Measurements from ENCODE around the gene HERPUD1.
"Not testable (repeated sequence)": the region's sequence is repeated elsewhere in the genome, so short reads cannot be mapped to it uniquely, and the experiment has no call there.

Gene HERPUD1, protein sequence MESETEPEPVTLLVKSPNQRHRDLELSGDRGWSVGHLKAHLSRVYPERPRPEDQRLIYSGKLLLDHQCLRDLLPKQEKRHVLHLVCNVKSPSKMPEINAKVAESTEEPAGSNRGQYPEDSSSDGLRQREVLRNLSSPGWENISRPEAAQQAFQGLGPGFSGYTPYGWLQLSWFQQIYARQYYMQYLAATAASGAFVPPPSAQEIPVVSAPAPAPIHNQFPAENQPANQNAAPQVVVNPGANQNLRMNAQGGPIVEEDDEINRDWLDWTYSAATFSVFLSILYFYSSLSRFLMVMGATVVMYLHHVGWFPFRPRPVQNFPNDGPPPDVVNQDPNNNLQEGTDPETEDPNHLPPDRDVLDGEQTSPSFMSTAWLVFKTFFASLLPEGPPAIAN

DNA sequence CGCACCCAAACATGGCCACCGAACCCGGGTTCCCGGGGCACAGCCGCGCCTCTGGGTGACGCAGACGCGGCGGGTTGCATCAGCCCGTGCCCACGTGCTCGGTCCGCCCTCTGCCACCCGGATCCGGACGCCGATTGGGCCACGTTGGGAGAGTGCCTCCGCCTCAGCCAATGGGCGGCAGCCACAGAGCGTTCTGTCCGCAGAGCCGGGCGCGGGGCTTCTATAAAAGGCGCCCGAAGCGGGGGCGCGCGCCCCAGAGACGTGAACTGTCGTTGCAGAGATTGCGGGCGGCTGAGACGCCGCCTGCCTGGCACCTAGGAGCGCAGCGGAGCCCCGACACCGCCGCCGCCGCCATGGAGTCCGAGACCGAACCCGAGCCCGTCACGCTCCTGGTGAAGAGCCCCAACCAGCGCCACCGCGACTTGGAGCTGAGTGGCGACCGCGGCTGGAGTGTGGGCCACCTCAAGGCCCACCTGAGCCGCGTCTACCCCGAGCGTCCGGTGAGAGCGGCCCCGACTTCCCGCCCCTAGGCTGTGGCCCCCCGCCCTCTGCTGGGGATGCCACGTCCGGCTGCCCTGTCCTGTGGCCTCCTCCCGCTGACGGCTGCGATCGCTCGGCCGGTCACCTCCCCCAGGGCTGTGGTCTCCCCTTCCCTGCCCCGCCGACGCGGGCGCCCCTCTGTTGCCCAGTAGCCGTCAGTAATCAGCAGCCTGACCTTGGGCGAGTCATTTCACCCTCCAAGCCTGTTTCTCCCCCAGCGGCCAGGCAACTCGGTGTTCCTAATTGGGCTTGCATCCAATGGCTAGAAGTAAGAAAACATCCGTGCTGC is at the start of gene HERPUD1:
Gene HERPUD1 (plus strand): TSS at position 251 of the 829 bp plus-strand sequence. CDS start 103 bp downstream, at position 354.
- peak; percentile 94 to 99 (median 98) for DNase-seq (ENCODE audit: low read depth in 2 of 3, low spot score in 2 of 3)

DNA sequence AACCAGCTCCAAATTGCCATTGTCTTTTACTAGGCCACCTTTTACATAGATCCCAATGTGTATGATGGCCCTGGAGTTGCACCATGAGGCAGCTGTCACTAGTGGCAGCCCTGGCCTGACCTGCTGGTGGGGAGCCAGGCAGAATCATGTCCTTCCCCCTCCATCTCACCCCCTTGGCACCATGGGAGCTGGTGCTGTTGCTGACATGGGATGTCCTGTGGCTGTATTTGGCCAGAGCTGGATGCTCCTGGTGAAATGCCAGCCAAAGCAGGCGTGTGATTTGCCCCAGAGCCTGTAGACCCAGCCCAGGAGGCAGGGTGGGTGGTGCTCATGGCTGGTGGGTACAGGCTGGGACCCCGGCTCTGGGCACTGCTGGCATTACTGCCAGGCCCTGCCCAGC is 48.4 kb upstream of the HERPUD1 start:
- no peak for DNase-seq (ENCODE audit: low read depth in 2 of 3, low spot score in 2 of 3)

DNA sequence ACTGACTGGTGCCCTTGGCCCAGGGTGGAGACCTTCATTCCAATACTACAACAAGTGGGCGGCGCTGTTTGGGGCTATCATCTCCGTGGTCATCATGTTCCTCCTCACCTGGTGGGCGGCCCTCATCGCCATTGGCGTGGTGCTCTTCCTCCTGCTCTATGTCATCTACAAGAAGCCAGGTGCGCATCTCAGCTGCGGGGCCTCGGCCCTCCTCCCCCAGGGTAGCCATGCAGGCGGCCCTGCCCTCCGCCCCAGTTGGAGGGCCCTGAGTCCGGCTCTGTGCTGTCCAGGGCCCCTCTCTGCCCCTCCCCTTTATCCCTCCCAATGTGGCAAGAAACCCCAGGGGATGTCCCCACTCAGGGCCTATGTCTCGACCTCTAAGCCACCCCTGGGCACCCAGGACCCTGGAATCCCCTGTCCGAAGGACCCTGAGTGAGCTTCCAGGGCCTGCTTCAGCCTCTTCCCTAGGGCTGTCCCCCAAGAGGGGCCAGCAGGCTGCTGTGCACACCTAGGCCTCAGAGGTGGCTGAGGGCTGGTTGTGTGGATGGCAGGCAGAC is 47.8 kb upstream of the HERPUD1 start:
- no peak for DNase-seq (ENCODE audit: low read depth in 2 of 3, low spot score in 2 of 3)

DNA sequence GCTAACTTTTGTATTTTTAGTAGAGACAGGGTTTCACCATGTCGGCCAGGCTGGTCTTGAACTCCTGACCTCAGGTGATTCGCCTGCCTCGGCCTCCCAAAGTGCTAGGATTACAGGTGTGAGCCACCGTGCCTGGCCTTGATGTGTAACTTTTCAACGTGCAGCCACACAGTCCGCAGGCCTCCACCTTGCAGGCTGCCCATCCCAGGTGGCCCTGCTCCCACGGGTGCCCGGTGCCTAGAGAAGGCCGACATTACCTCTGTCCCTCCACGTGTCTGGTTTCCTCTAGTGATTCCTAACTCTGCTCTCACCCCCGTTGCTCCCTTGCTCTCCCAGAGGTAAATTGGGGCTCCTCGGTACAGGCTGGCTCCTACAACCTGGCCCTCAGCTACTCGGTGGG is 47.0 kb upstream of the HERPUD1 start:
- not testable (repeated sequence) for DNase-seq (ENCODE audit: low read depth in 2 of 3, low spot score in 2 of 3)

DNA sequence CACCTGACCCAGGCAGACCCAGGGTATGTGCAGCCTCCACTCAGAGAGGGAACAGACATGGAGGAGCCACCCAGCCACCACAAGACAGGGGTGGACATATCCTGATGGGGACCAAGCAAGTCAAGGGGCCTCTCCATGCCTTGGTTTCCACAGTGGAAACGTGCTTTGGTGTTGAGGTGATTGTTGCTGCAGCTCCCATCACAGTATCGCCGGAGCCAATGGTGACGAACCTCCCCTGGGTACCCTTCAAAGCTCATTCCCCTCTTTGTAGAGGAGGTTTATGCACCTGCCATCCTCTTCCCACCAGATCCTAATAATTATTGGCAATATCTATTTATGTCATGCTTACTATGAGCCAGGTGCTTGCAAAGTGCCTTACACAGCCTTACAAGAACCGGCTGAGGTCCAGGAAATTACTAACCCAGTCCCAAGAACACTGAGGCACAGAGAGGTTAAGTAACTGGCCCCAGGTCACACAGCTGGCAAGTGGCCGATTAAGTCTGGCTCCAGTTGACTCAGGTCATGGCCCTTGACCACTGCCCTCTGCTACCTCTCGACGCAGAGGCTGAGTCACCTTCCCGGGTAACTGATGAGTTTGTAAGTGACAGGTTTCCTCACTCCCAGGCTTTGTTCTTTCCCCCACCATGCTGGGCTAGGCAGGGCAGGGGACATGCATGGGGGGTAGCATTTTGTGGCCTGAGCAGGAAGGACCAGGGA is 46.3 kb upstream of the HERPUD1 start:
- DNase-seq (ENCODE audit: low read depth in 2 of 3, low spot score in 2 of 3), result no peak

DNA sequence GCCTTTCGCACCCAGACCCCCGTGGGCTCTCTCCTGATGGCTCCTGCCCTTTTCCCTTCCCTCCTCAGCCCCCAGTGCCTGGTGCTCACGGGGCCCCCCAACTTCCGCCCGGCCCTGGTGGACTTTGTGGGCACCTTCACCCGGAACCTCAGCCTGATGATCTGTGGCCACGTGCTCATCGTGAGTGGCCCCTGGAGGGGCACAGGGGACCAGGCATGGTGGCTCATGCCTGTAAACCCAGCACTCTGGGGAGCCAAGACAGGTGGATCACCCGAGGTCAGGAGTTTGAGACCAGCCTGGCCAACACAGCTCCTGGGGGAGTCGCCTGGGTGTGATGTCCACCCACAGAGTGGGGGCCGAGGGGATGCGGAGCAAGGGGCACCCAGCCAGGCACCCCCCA is 45.6 kb upstream of the HERPUD1 start:
- DNase-seq (ENCODE audit: low read depth in 2 of 3, low spot score in 2 of 3), result no peak

DNA sequence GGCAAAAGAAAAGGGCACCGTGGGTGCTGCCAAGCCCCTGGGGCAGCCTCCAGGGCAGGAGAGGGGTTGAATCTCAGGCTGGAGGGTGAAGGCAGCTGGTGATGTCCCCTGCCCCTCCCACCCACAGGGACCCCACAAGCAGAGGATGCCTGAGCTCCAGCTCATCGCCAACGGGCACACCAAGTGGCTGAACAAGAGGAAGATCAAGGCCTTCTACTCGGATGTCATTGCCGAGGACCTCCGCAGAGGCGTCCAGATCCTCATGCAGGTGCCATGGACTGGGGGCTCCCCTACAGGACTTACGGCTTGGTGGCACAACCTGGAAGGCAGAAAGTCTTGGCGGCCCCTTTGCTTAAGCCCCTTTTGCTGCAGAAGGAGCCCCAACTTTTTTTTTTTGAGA is 45.1 kb upstream of the HERPUD1 start:
- no peak for DNase-seq (ENCODE audit: low read depth in 2 of 3, low spot score in 2 of 3)

DNA sequence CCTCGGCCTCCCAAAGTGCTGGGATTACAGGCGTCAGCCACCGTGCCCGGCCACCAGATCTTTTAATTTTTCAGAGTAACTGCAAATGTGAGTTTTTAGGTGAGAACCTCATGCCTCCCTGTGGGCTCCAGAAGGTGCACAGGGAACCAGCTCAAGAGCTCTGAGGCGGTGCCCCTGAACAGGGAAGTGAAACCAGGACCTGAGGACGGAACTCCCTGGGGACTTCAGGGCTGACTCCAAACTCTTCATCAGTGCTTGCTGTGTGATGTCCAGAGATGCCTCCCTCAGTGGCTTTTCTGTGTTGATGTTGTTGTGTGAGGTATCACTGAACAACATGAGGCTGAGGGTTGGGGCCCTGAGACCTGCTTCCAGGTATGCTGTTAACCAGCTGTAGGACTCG is 43.1 kb upstream of the HERPUD1 start:
- DNase-seq (ENCODE audit: low read depth in 2 of 3, low spot score in 2 of 3), result no peak

DNA sequence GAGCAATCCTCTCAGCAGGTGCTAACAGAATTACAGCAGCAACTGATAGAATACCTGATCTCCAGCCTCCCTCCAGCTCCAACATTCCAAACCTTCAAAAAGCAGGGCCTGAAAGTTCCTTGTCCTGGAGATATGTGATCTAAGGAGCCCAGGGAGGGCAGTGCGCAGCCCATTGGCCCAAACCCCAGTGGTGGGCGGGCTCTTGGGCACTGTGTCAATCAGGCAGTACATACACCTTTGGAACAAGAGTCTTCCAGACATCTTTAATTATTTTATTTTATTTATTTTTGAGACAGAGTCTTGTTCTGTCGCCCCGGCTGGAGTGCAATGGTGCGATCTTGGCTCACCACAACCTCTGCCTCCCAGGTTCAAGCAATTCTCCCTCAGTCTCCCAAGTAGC is 42.7 kb upstream of the HERPUD1 start:
- DNase-seq (ENCODE audit: low read depth in 2 of 3, low spot score in 2 of 3), result no peak

DNA sequence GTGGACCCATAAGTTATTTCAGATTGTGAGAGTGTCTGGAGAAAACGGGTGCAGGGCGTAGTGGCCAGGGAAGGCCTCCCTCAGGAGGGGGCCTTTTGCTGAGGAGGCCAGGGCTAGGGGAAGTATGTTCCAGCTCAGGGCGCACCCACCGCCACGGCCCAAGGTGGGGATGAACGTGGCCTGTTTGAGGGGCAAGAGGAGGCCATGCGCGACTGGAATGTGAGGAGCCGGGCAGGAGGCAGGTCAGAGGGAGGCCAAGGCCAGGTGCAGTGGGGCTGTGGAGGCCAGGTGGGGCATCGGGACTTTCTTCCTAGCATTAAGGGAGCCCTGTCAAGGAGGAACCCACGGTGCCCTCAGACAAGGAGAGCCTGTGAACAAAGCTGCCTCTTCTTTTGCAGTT is 40.3 kb upstream of the HERPUD1 start:
- no peak for DNase-seq (ENCODE audit: low read depth in 2 of 3, low spot score in 2 of 3)

DNA sequence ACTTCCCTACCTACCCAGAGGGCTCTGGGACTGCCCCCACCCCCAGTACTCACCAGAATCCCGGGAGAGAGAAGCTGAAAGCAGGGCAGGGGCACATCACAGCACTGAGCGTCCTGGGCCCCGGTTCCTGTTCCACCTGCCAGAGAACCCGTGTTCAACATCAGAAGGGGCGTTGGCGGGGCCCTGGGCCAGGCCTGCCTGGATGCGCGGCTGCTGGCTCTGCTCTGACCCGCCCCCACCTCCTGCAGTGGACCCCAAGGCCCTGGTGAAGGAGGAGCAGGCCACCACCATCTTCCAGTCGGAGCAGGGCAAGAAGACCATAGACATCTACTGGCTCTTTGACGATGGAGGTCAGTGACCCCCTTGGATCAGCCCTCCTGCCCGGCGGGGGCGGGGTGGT is 39.2 kb upstream of the HERPUD1 start:
- no peak for DNase-seq (ENCODE audit: low read depth in 2 of 3, low spot score in 2 of 3)

DNA sequence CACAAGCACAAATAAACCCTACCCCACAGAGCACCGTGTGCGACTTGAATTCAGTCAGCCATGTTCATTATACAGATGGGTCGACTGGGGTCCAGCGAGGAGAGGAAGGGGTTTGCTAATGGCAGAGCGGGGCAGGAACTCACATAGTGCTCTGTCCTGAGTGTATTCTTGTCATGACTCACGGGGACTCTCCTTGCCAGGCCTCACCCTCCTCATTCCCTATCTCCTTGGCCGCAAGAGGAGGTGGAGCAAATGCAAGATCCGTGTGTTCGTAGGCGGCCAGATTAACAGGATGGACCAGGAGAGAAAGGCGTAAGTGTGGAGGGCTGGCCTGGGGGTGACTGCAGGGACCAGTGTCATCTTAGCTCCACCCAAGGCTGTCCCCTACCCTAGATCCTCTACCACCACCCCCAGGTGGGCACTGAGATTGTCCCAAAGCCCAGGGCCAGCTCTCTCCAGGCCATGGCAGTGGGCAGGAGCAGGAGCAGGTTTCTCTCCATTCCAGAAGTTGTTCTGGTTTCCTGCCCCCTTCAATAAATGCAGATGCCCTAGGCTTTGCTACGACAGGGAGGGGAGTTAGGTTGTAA is 37.5 kb upstream of the HERPUD1 start:
- DNase-seq (ENCODE audit: low read depth in 2 of 3, low spot score in 2 of 3), result no peak

DNA sequence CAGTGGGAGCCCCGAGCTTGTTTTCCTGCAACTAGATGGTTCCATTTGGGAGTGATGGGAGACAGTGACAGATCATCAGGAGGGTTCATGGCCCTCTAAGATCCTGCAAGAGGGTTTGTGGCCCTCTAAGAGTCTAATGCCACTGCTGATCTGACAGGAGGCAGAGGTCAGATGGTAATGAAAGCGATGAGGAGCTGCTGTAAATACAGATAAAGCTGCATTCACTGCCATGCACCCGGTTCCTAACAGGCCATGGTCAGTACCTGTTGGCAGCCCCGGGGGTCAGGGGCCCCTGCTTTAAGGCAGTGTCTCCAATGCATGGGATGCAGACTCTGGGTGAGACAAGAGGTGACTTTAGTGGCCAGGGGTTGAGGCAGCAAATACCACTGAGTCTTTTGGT is 36.1 kb upstream of the HERPUD1 start:
- DNase-seq (ENCODE audit: low read depth in 2 of 3, low spot score in 2 of 3), result no peak

DNA sequence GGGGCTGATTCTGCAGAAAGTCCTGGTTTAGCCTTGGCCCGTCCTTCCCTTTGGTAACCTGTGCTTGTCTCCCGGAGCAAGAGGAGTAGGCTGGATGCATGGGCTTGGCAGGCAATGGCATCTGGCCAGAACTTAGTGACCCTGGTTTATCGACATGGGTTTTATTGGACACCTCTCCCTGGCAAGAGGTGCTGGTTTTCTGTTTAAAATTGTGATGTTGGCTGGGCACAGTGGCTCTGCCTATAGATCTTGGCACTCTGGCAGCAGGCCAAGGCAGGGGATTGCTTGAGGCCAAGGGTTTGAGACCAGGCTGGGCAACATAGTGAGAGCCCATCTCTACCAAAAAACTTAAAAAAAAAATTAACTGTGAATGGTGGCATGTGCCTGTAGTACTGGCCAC is 35.7 kb upstream of the HERPUD1 start:
- no peak for DNase-seq (ENCODE audit: low read depth in 2 of 3, low spot score in 2 of 3)

DNA sequence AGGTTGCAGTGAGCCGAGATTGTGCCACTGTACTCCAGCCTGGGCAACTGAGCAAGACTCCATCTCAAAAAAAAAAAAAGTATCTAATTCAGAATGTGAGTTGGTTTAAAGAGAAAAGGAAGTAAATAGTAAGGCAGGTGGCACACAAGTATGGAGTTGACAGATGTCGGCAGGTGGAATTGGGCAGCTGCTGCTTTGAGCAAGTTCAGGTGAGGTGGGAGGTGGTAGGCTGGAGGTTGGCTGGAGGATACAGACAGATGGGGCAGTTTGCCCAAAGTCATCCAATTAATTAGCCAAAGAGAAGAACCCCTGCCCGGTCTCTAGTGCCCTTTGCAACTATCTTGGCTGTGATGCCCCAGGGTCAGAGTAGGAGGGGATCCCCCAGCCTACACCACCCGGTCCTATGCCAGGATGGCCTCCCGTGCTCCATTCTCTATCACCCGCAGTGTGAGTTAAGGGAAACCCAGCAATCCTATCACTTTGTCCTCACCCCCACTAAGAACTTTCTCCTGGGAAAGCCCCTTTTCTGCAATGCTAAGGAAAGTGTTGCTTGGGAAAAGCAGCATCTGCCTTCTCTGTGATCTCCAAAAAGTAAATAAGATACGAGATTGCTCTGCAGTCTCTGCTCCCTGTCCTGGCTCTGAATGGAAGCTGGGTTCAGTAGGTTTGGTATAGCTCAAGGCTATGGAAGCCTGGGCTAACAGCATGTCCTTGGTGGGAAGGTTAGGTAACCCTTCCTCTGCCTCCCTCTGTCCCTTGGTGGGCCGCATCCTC is 34.7 kb upstream of the HERPUD1 start:
- DNase-seq (ENCODE audit: low read depth in 2 of 3, low spot score in 2 of 3), result no peak

DNA sequence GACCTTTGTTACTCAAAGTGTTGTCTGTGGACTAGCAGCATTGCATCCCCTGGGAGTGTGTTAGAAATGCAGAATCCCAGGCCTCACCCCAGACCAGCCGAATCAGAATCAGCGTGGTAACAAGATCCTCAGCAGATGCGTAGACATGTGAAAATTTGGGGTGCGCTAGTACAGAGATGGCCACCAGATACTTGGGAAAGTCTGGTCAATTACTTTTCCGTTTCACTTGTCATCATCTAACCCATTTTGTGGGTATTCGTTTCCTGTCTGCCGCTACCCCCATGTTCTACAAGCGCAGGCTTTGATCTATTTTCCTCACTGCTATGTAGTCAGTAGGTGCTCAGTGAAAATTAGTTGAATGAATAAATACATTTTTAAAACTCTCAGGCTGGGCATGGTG is 33.1 kb upstream of the HERPUD1 start:
- DNase-seq (ENCODE audit: low read depth in 2 of 3, low spot score in 2 of 3), result no peak

DNA sequence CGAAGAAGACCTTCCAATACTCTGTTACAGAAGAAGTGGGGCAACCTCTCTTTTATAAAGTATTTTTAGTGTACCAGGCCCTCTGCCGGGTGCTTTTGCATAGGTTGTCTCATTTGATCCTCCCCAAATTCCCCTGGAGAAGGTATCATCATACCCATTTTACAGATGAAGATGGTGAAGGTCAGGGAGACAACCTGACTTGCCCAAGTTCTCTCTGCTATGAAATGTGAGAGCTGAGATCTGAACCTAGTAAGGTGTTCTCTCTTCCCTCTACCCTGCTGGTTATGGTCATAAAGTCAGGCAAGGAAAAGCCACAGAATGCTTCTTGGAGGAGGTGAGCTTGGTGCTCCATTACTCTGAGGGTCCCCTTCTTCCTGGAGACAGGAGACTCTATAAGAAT is 28.1 kb upstream of the HERPUD1 start:
- no peak for DNase-seq (ENCODE audit: low read depth in 2 of 3, low spot score in 2 of 3)

DNA sequence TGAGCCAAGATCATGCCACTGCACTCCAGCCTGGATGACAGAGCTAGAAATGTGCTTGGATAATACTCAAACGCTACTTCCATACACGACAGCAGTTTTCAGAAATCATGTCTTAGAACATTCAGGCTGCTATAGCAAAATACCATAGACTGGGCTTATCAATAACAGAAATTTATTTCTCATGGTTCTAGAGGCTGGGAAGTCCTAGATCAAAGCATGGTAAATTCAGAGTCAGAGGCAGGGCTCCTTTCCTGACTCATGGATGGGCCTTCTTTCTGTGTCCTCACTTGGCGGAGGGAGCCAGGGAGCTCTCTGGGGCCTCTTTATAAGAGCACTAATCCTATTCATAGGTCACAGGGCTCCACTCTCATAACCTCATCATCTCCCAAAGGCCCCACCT is 24.5 kb upstream of the HERPUD1 start:
- no peak for DNase-seq (ENCODE audit: low read depth in 2 of 3, low spot score in 2 of 3)

DNA sequence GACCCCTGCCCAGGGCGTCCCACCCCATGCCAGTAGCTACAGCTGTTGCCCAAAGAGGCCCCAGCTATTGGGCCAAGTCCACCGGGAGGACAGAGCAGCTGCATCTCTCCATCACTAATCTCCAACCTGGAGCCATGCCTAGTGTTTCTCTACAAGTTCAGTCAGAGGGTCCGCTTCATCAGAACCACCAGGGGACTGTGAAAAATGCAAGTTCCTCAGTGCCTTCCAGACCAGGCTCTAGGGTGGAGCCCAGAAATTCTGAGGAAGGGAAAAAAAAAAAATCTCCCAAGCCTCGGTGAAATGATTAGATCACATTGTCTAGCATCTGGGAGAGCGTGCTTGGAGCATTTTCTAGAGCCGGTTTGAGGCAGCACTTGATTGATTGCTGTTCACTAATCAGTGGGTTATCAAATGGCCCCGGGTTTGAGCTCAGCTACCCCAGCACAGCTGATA is 22.4 kb upstream of the HERPUD1 start:
- no peak for DNase-seq (ENCODE audit: low read depth in 2 of 3, low spot score in 2 of 3)

DNA sequence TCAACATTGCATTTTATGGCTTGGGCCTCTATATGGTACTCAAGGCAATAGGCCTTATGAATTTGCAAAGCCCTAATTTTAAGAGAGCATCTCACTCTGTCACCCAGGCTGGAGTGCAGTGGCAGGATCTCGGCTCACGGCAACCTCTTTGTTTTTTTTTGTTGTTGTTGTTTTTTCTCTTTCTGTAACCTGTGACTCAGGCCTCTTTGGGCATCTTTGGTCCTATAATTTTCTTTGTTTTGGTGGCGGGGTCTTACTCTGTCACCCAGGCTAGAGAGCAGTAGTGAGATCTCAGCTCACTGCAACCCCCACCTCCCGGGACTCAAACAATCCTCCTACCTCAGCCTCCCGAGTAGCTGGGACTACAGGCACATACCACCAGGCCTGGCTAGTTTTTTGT is 21.8 kb upstream of the HERPUD1 start:
- DNase-seq (ENCODE audit: low read depth in 2 of 3, low spot score in 2 of 3), result no peak

Measured in activated CD8-positive, alpha-beta memory T cell treated with anti-CD3 and anti-CD28 coated beads for 48 hours (primary cell).